ENCODE results near the gene HNRNPUL1. TPM values are rescaled to one million over a fixed set of nuclear protein-coding genes. Genes with fewer than 3 reads are reported as not detected.

The HNRNPUL1 gene
- total and polyA plus RNA-seq, 2 donors = 67.9 to 98.7 TPM

DNA sequence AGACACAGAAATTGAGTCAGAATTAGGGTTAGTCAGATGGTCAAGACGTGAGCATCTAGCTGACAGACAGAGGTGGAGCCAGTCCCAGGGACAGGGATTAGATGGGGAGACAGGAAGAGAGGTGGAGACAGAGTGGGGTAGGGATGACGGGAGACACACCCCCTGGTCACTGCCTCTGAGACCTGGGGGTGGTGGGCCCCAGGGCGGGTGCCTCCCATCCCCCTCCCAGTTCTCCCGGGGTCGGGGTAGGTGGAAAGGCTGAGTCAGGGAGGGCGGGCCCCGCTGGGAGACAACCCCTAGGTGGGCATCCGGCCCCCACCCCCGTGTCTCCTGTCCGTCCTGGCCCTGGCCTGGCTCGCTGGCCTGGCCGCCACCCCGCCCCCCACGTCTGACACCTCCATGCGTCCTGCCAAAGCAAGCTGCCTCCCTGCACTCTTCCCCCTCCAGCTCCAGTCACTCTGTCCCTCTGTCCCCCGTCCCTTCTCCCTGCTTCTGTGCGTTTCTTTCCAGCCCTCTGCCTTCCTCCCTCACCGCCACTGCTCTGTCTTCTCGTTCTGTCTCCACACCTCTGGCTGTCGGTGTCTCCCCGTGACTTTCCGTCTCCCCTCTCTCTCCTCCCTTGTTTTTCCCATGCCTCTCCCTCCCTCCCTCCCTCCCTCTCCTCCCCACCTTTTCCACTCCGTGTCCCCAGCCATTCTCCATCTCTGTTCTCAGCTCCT, 60.9 kb downstream of the HNRNPUL1 start:
- no peak overlapping the region for H3K4me3 ChIP-seq (ENCODE audit: low read length in 2 of 2)
- H3K4me1 ChIP-seq (ENCODE audit: control insufficient read depth in 2 of 2, insufficient read depth in 2 of 2, low read length in 2 of 2) = peaks cover 16 to 56% of the 10 kb centered on the region in 2 donors
- no peak overlapping the region for H3K27ac ChIP-seq (ENCODE audit: low read depth in 1 of 2, low read length in 1 of 2)
- peaks cover 58 to 59% of the 10 kb centered on the region in 2 donors for H3K36me3 ChIP-seq (ENCODE audit: control insufficient read depth in 2 of 2, insufficient read depth in 2 of 2, low read length in 1 of 2)
- WGBS = 59% methylated on average over 23 of the region's 23 CpGs
- H3K9me3 ChIP-seq (ENCODE audit: control insufficient read depth in 2 of 2, insufficient read depth in 1 of 2, low read length in 1 of 2) = no peaks in the 10 kb centered on the region
- H3K27me3 ChIP-seq (ENCODE audit: control insufficient read depth in 2 of 2, insufficient read depth in 1 of 2, low read length in 1 of 2) = no peaks in the 10 kb centered on the region
- DNase-seq (ENCODE audit: low read depth in 6 of 9, low spot score in 9 of 9) = no peak

- Histone ChIP-seq H3K9me3 (ENCODE audit: control insufficient read depth in 2 of 2, insufficient read depth in 1 of 2, low read length in 1 of 2) (no peaks in the 10 kb centered on the region), H3K36me3 (ENCODE audit: control insufficient read depth in 2 of 2, insufficient read depth in 2 of 2, low read length in 1 of 2) (peaks cover 57% of the 10 kb centered on the region in 2 donors), H3K4me1 (ENCODE audit: control insufficient read depth in 2 of 2, insufficient read depth in 2 of 2, low read length in 2 of 2) (peaks cover 16 to 56% of the 10 kb centered on the region in 2 donors), H3K27ac (ENCODE audit: low read depth in 1 of 2, low read length in 1 of 2) (no peak overlapping the region), H3K4me3 (ENCODE audit: low read length in 2 of 2) (no peak overlapping the region), H3K27me3 (ENCODE audit: control insufficient read depth in 2 of 2, insufficient read depth in 1 of 2, low read length in 1 of 2) (no peaks in the 10 kb centered on the region)
- WGBS = 71% methylated on average over 10 of the region's 10 CpGs
- no peak for DNase-seq (ENCODE audit: low read depth in 6 of 9, low spot score in 9 of 9)
These were observed 61.4 kb downstream of the HNRNPUL1 start for GRCh38 chr19:41325640-41325946.

GRCh38 chr19:41325947-41326706, 62.0 kb downstream of the HNRNPUL1 start:
- peaks cover 52 to 57% of the 10 kb centered on the region in 2 donors for H3K36me3 ChIP-seq (ENCODE audit: control insufficient read depth in 2 of 2, insufficient read depth in 2 of 2, low read length in 1 of 2)
- 66% methylated on average over 30 of the region's 30 CpGs for WGBS

GRCh38 chr19:41327076-41327575, 63.0 kb downstream of the HNRNPUL1 start:
- 13% methylated on average over 13 of the region's 13 CpGs for WGBS
- no peaks in the 10 kb centered on the region for H3K27me3 ChIP-seq (ENCODE audit: control insufficient read depth in 2 of 2, insufficient read depth in 1 of 2, low read length in 1 of 2)
- peak in 1 of 9 donors; percentile 27 for DNase-seq (ENCODE audit: low read depth in 6 of 9, low spot score in 9 of 9)
- H3K4me3 ChIP-seq (ENCODE audit: low read length in 2 of 2) = peak overlapping the region; percentile 5 to 19
- H3K9me3 ChIP-seq (ENCODE audit: control insufficient read depth in 2 of 2, insufficient read depth in 1 of 2, low read length in 1 of 2) = no peaks in the 10 kb centered on the region
- peak overlapping the region; percentile 41 to 68 for H3K27ac ChIP-seq (ENCODE audit: low read depth in 1 of 2, low read length in 1 of 2)
- peaks cover 16 to 52% of the 10 kb centered on the region in 2 donors for H3K4me1 ChIP-seq (ENCODE audit: control insufficient read depth in 2 of 2, insufficient read depth in 2 of 2, low read length in 2 of 2)
- peaks cover 53 to 61% of the 10 kb centered on the region in 2 donors for H3K36me3 ChIP-seq (ENCODE audit: control insufficient read depth in 2 of 2, insufficient read depth in 2 of 2, low read length in 1 of 2)

More at GRCh38 chr19:41325947-41326706, 62.0 kb downstream of the HNRNPUL1 start:
- Histone ChIP-seq H3K27ac (ENCODE audit: low read depth in 1 of 2, low read length in 1 of 2) (no peak overlapping the region), H3K27me3 (ENCODE audit: control insufficient read depth in 2 of 2, insufficient read depth in 1 of 2, low read length in 1 of 2) (no peaks in the 10 kb centered on the region), H3K4me1 (ENCODE audit: control insufficient read depth in 2 of 2, insufficient read depth in 2 of 2, low read length in 2 of 2) (peaks cover 16 to 56% of the 10 kb centered on the region in 2 donors), H3K9me3 (ENCODE audit: control insufficient read depth in 2 of 2, insufficient read depth in 1 of 2, low read length in 1 of 2) (no peaks in the 10 kb centered on the region), H3K4me3 (ENCODE audit: low read length in 2 of 2) (no peak overlapping the region)
- peak in 1 of 9 donors; percentile 29 for DNase-seq (ENCODE audit: low read depth in 6 of 9, low spot score in 9 of 9)

GRCh38 chr19:41327576-41328156, 63.5 kb downstream of the HNRNPUL1 start:
- 15% methylated on average over 33 of the region's 33 CpGs for WGBS

DNA sequence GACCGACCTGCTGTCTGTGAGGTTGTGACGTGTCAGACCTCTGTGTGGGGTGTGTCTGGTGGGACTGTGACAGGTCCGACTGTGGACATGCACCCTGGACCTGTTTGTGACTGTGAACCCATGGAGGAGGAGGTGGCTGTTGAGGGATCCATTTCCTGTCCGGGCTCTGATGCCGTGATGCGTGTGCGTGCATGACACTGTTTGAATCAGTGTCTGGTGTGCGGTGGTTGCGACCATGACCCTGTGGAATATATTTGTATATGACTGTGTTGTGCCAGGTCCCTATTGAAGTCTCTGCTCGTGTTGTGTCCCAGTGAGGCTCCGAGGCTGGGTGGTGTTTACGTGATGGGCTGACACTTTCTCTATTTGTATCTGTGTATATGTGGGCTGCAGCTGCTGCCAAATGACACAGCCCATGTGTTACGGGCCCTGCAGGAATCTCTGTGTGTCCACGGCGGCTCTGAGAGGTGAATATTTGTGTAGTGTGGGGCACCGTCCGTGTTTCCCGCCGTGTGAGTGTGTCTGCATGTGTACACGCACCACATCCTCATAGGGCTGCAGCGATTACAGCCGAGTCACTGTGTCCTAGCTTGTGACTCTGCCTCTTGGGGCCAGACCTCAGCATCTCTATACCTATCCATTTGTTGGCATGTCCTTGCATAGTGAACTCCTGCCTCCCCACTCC, 64.1 kb downstream of the HNRNPUL1 start:
- peak overlapping the region; percentile 3 to 36 for H3K27ac ChIP-seq (ENCODE audit: low read depth in 1 of 2, low read length in 1 of 2)
- H3K4me3 ChIP-seq (ENCODE audit: low read length in 2 of 2) = no peak overlapping the region
- H3K36me3 ChIP-seq (ENCODE audit: control insufficient read depth in 2 of 2, insufficient read depth in 2 of 2, low read length in 1 of 2) = peaks cover 48 to 54% of the 10 kb centered on the region in 2 donors
- H3K4me1 ChIP-seq (ENCODE audit: control insufficient read depth in 2 of 2, insufficient read depth in 2 of 2, low read length in 2 of 2) = peaks cover 16 to 45% of the 10 kb centered on the region in 2 donors
- 60% methylated on average over 22 of the region's 22 CpGs for WGBS
- H3K27me3 ChIP-seq (ENCODE audit: control insufficient read depth in 2 of 2, insufficient read depth in 1 of 2, low read length in 1 of 2) = no peaks in the 10 kb centered on the region
- no peaks in the 10 kb centered on the region for H3K9me3 ChIP-seq (ENCODE audit: control insufficient read depth in 2 of 2, insufficient read depth in 1 of 2, low read length in 1 of 2)
- no peak for DNase-seq (ENCODE audit: low read depth in 6 of 9, low spot score in 9 of 9)

More at GRCh38 chr19:41327576-41328156, 63.5 kb downstream of the HNRNPUL1 start:
- H3K27ac ChIP-seq (ENCODE audit: low read depth in 1 of 2, low read length in 1 of 2) = peak overlapping the region; percentile 41 to 68
- H3K9me3 ChIP-seq (ENCODE audit: control insufficient read depth in 2 of 2, insufficient read depth in 1 of 2, low read length in 1 of 2) = no peaks in the 10 kb centered on the region
- peaks cover 53 to 61% of the 10 kb centered on the region in 2 donors for H3K36me3 ChIP-seq (ENCODE audit: control insufficient read depth in 2 of 2, insufficient read depth in 2 of 2, low read length in 1 of 2)
- peak in 1 of 9 donors; percentile 54 for DNase-seq (ENCODE audit: low read depth in 6 of 9, low spot score in 9 of 9)
- H3K4me3 ChIP-seq (ENCODE audit: low read length in 2 of 2) = peak overlapping the region in 1 of 2 donors; percentile 19
- no peaks in the 10 kb centered on the region for H3K27me3 ChIP-seq (ENCODE audit: control insufficient read depth in 2 of 2, insufficient read depth in 1 of 2, low read length in 1 of 2)
- peaks cover 16 to 52% of the 10 kb centered on the region in 2 donors for H3K4me1 ChIP-seq (ENCODE audit: control insufficient read depth in 2 of 2, insufficient read depth in 2 of 2, low read length in 2 of 2)

GRCh38 chr19:41328842-41329225, 64.7 kb downstream of the HNRNPUL1 start:
- Histone ChIP-seq H3K9me3 (ENCODE audit: control insufficient read depth in 2 of 2, insufficient read depth in 1 of 2, low read length in 1 of 2) (no peaks in the 10 kb centered on the region), H3K4me1 (ENCODE audit: control insufficient read depth in 2 of 2, insufficient read depth in 2 of 2, low read length in 2 of 2) (peaks cover 16 to 40% of the 10 kb centered on the region in 2 donors), H3K36me3 (ENCODE audit: control insufficient read depth in 2 of 2, insufficient read depth in 2 of 2, low read length in 1 of 2) (peaks cover 43 to 49% of the 10 kb centered on the region in 2 donors), H3K27ac (ENCODE audit: low read depth in 1 of 2, low read length in 1 of 2) (no peak overlapping the region), H3K27me3 (ENCODE audit: control insufficient read depth in 2 of 2, insufficient read depth in 1 of 2, low read length in 1 of 2) (no peaks in the 10 kb centered on the region), H3K4me3 (ENCODE audit: low read length in 2 of 2) (no peak overlapping the region)
- WGBS = 56% methylated on average over 1 of the region's 1 CpG
- no peak for DNase-seq (ENCODE audit: low read depth in 6 of 9, low spot score in 9 of 9)

GRCh38 chr19:41330481-41330880, 66.3 kb downstream of the HNRNPUL1 start:
- Histone ChIP-seq H3K4me1 (ENCODE audit: control insufficient read depth in 2 of 2, insufficient read depth in 2 of 2, low read length in 2 of 2) (peaks cover 16 to 36% of the 10 kb centered on the region in 2 donors), H3K27me3 (ENCODE audit: control insufficient read depth in 2 of 2, insufficient read depth in 1 of 2, low read length in 1 of 2) (no peaks in the 10 kb centered on the region), H3K4me3 (ENCODE audit: low read length in 2 of 2) (no peak overlapping the region), H3K36me3 (ENCODE audit: control insufficient read depth in 2 of 2, insufficient read depth in 2 of 2, low read length in 1 of 2) (peaks cover 38 to 45% of the 10 kb centered on the region in 2 donors), H3K9me3 (ENCODE audit: control insufficient read depth in 2 of 2, insufficient read depth in 1 of 2, low read length in 1 of 2) (no peaks in the 10 kb centered on the region), H3K27ac (ENCODE audit: low read depth in 1 of 2, low read length in 1 of 2) (no peak overlapping the region)
- no peak for DNase-seq (ENCODE audit: low read depth in 6 of 9, low spot score in 9 of 9)
- 98% methylated on average over 4 of the region's 4 CpGs for WGBS

Measured in thymus (tissue), 11 donors.